Astrocyte (in vitro differentiated cells and primary cell): ENCODE measurements around the gene NUDT16L1.

ENCODE experiments used
- CTCF ChIP-seq: IDR thresholded peaks from 2 replicates; pipeline ENCODE4 v1.5.1; 2011; ENCODE audit warnings: low read depth, mild to moderate bottlenecking, inconsistent platforms, low read length, moderate library complexity; ENCODE audit not compliant: insufficient read depth
- EZH2 ChIP-seq: IDR thresholded peaks from 2 replicates; pipeline ENCODE4 v1.6.1; 2012; ENCODE audit warnings: mild to moderate bottlenecking, low read length, inconsistent platforms; ENCODE audit not compliant: insufficient read depth

GRCh38 chr16:4677994-4678393 is 15.4 kb upstream of the NUDT16L1 start:
- TF ChIP-seq CTCF = no peak
- TF ChIP-seq EZH2 = no peak
